DMS53 (cell line): ENCODE measurements around the gene SHROOM1.

ENCODE experiments used
- DNase-seq: peaks from one replicate; lab custom pipeline; 2025; lab: John Stamatoyannopoulos, UW

SHROOM1 gene

DNA sequence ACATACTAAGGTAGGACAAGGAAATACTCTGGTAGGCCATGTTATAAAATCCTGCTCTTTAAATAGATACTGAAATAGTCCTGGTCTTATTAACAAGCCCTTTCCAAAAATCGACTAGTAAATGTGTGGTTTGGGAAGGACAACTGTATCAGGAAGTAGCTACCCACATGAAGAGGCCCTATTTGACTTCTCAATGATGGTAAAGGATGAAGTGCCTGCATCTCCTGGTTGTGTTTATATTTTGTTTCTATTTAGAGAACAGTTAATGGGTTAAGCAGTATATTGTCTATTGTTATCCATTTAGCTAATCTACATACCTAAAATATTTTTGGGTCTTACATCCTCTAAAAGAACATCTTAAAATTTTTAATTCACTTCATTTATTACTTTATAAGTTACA, 23.3 kb upstream of the SHROOM1 start:
- peak; percentile 47 for DNase-seq

DNA sequence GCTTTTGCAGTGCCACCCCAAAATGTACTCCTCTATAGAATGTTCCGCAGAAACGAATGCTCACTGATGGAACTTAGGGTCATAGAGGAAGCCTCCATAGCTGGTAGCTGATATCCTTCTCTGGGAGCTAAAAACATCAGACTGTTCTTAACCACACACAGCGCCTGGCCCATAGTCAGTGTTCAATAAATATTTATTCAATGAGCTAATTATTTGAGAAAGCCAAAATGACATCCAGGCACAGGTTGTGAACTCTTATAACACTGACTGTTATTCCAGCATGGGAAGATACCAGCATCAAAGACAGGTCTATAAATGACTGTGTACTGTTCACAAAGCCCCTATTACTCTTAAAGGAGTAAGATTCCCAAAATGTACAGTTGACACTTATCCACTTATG, 22.9 kb upstream of the SHROOM1 start:
- DNase-seq = peak; percentile 63

DNA sequence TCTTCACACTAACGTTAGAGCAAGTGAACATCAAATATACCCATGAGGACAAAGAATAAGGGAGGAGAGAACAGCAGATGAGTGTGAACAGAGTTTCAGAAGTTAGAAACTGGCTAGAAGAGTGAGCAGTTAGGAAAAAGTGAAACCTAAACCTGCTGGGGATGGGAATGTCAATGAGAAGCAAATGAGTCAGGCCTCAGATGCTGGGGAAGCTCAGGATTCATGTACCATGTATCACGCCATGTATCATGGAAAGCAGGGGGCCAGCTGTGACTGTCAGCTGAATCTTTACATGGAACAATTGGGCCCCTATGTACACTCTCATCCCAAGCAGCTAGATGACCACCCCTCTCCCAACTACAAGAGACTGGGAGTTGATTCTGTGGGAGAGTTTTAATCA, 19.6 kb upstream of the SHROOM1 start:
- no peak for DNase-seq

DNA sequence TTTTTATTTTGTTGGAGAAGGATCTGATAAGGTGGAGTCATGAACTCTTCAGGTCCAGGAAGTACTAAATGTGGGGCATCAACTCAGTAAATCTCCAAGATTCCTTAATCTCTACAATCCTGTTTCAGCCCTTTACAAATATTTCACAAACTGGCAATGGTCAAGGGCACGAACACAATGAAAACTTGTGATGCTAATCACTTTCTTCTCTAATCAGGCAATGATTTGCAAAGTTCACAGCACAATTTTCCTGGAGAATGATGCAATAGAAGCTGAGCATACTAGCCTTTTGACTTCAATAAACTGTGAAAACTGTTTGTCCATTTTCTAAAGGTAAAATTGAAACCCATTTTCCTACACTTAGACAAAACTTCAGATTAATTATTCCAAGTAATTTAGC, 18.9 kb upstream of the SHROOM1 start:
- no peak for DNase-seq

DNA sequence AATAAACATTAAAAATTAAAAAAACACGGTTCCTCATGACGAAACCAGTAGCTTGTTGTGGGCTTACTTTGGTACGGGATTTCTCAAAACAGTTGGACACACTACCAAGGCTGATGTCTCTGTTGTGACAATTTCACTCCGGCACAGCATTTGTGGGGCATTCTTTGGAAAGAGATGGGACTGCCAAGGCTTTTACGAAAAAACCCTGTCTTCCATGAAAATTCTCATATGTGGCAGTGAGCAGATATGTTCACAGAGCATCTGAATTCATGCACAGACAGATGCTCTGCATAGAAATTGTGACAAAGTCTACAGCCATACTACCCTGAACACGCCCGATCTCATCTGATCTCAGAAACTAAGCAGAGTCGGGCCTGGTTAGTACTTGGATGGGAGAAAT, 17.8 kb upstream of the SHROOM1 start:
- no peak for DNase-seq

DNA sequence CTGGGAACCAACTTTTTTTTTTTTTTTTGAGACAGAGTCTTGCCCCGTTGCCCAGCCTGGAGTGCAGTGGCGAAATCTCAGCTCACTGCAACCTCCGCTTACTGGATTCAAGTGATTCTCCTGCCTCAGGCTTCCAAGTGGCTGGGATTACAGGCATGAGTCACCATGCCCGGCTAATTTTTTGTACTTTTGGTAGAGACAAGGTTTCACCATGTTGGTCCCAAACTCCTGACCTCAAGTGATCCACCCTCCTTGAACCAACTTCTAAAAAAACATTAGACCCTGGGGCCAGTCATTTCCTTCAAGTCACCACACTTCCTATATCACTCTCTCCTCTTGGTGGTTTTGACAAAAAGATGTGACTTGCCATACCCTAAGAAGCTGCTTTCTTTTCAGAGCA, 10.9 kb upstream of the SHROOM1 start:
- no peak for DNase-seq

DNA sequence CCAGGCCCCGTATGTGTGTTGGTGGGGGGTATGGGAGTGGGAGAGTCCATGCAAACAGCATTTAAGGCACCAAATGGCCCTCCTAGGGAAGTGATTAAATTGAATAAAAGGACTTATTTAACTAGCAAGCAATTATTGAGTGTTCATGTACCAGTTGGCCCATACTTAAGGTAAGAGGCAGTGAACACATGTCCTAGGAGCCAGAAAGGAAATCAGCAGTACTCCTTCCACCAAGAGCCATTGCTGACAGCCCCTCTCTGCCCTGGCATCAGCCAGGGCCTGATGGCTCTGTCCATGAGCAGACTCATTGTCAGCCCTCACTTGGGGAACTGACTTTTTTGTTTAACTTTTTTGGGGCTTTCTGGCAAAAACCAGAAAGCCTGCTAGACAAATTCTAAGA, 10.4 kb upstream of the SHROOM1 start:
- DNase-seq = no peak

DNA sequence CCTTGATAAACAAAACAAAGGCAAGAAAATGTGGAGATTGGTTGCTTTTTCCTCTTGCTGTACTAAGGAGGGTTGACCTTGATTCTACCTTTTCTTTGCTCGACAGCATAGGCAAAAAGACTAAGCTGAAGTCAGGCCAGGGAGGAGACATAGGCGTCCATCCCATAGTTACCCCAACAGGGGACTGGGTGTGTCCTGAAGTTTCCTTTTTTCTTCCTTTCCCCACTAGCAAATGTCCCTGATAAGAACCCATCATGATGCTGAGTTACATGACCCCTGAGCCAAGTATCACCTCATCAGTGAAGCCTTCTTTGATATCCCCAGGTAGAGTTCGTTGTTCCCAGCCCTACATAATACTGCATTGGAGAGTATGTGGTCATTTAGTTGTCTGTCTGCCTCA, 9.9 kb upstream of the SHROOM1 start:
- no peak for DNase-seq

DNA sequence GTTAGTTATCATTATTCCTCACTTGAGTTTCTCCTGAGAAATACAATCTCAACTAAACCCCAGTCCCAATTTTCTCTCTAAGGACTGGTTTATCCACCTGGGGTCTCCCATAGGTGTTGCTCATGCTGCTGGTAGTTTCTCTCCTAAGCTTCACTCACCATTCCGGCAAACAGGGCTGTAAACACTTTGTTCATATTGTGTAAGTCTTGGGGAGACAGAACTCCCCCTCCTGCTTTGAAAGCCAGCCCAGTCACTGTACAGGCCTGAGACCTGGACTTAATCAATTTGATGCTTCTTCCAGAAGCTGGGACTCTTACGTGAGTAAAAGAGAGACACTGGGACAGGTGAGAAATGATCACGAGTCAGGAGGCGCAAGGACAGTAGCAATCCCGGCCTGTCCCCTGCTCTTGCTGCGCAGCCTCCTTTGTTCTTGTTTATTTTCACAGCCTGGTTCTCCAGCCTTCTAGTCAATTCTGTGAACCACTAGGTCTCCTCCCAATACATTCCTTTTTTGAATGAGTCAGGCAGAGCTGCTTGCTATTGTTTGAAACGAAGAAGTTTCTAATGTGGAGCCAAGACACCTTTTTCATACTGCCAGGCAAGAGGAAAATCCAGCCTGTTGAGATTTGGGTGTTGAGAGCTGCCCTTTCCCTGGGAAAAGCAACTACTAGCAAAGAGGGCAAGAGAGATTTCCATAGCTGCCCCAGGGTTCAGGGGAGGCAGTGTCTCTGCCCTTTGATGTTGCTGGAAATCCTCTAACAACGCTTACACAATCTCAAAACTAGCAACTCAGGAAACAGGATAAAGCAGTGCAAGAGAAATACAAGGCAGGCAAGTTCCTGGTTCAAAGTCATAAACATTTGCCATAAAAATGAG, 9.2 kb upstream of the SHROOM1 start:
- DNase-seq = no peak

DNA sequence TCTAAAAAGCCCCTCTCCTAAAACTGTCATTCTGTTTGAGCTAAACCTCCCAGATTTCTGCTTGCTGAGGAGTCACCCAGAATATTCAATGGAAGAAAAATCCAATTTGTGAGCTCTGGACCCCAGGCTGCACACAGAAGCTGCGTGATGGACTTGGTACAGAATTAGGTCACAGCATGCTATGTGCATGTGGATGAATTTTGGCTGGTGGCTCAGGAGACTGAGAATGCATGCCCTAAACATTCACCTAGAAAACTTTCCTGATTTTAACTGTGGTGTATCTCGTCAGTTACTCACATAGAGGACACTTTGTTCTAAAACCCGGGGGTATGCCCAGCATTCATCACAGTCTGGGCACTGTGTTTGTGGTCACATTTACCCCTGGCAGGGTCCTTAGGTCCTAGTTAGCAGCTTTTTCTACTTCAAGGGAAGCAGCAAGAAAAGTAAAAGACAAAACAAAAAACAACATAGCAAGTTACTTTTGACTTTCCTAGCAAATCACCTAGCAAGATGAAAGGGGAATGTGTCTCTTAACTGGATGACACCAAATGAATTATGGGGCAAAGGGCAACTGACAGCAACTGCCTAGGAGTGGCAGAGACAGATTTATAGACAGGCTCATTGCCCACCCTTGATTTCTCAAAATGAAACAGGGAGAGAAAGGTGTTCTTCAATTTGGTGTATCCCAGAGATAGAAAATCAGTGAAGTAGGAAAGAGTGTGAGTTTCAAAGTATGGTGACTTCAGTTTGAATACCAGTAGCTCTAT, 8.3 kb upstream of the SHROOM1 start:
- DNase-seq = no peak

DNA sequence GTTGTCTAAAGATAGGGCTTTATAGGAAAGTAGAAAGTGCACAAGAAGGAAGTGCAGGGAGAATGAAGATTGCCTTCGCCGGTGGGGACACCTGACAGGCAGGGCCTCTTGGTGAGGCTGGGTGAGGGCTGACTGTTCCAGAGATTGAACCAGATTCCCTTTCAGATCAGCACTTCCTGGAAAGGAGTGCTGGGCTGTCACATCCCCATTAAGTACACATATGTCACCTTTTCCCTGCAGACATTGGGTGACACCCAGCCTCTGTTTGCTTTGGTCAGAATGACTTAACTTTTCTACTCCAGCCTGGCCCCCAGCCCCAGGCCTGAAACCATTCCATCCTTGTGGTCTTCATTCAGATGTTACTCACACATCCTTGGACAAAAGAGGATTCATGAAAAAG, 7.4 kb upstream of the SHROOM1 start:
- peak; percentile 73 for DNase-seq

DNA sequence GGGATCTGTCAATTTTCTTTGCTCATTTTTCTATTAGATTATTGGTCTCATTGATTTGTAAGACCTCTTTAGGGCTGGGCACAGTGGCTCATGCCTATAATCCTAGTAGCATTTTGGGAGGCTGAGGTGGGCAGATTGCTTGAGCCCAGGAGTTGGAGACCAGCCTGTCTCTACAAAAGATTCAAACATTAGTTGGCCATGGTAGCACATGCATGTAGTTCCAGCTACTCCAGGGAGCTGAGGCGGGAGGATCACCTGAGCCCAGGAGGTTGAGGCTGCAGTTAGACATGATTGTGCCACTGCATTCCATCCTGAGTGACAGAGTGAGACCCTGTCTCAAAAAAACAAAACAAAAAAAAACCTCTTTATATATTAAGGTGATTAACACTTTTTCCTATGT, 6.4 kb upstream of the SHROOM1 start:
- DNase-seq = no peak

DNA sequence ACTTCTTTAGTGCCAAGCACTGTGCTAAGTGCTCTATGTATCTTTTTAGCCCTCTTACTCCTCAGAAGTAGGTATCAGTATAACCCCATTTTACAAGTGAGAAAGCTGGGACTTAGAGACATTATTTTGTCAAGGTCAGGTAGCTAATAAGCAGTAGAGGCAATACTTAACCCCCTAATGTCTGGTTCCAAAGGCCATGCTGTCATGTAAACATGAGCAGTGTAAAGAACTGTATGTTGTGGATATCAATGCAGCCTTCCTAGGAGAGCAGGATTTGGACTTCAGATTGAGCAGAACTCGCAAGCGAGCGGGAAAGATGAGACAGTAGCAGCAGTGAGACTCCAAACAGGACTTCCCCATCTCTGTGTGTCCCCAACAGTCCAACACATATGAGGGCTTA, 3.6 kb upstream of the SHROOM1 start:
- no peak for DNase-seq

DNA sequence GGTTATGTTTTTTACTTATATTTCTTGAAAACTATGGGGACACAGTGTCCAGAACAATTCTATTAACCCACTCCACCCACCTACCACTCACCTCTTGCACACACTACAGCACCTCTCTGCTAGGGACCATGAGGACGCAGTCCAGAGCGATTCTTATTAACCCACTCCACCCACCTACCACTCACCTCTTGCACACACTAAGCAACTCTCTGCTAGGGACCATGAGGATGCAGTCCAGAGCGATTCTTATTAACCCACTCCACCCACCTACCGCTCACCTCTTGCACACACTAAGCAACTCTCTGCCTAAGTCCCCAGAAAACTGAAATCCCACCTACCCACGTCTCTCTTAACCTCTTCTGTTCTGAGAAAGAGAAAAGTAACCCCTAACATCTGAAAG, 2.2 kb upstream of the SHROOM1 start:
- no peak for DNase-seq

DNA sequence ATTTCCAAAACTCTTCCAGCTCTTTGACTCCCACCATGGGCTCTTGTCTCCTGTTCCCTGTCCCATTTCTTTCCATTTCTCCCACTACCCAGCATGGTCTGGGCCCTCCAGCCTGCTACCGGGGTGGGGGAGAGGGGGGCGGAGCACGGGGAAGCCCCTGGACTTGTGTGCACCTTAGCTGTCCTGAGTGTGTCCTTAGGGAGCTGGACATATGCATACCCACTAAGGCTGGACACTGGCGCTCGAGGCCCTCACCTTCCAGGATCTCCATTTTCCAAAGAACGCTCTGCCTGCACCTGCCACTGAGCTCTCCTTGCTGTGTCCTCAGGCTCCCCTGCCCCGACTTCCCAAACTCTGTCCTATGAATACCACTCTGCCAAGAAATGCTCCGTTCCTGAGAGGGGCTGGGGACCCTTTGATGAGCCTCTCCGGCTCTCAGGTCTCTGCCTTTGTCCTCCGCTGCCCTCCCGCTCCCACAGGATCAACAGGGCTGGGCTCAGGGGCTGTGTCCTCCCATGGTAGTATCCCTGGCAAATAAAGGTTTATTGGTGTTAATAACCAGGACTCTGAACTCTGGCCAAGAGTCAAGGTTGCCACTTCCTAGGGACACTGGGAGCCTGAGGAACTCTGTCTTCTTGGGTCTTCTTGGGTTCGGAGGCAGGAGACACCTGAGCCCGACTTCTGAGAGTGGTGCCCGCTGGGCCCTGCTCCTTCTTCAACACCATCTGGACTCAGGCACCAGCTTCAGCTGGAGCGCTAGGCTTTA, 831 bp upstream of the SHROOM1 start:
- DNase-seq = no peak

DNA sequence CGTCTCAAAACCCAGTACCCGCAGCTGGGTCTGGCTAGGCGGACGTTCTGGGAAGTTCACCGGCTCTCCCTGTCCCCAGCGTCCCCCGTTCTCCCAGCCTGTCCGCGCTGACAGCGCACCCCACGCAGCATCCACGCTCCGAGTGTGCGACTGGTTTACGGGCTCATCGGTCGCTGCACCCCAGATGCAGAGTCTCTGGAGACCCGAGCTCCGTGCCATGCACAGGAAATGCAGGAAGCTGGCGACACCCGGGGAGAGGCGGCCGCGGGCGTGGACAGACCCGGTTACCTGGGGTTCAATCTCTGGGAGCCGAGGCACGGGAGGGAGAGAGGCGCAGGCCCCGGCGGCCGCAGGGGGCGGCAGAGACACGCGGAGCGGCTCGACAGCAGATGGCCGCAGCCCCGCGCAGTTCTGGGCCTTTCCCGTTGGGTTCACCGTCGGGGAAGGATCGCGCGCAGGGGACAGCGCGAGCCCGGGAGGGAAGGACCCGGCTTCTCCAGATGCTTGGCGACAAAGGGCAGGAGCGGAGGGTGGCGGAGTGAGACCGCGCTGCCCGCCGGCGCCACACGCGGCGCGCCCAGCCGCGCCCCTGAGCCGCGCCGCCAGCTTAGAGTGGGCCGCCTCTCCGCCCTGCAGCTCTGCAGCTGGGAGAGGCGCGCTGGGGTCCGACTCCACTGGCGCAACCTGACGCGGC, 558 bp downstream of the SHROOM1 start:
- DNase-seq = peak; percentile 91

DNA sequence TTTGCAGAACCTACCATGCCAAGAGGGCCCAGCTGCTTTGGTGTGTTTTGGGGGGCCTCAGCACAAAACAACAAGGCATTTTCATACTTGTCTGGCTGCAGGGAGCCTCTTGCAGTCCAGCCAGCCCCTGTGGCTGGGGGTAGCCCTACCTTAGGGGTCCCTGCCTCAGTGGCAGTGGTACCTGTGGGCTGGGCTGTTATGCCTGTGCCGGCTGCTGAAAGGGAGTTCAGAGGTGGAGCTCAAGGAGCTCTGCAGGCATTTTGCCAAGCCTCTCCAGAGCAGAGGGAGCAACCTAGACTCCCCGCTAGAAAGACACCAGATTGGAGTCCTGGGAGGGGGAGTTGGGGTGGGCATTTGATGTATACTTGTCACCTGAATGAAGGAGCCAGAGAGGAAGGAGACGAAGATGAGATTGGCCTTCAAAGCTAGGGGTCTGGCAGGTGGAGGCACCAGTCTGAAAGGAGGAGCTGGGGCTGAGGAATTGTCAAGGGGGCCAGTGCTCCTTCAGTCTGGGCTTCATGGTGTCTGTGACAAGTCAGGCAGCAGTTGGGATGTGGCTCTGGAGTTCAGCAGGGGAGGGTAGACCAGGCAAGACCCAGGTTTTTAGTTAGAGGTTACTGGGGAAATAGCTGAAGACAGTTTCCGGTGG, 1.5 kb downstream of the SHROOM1 start:
- DNase-seq = no peak

DNA sequence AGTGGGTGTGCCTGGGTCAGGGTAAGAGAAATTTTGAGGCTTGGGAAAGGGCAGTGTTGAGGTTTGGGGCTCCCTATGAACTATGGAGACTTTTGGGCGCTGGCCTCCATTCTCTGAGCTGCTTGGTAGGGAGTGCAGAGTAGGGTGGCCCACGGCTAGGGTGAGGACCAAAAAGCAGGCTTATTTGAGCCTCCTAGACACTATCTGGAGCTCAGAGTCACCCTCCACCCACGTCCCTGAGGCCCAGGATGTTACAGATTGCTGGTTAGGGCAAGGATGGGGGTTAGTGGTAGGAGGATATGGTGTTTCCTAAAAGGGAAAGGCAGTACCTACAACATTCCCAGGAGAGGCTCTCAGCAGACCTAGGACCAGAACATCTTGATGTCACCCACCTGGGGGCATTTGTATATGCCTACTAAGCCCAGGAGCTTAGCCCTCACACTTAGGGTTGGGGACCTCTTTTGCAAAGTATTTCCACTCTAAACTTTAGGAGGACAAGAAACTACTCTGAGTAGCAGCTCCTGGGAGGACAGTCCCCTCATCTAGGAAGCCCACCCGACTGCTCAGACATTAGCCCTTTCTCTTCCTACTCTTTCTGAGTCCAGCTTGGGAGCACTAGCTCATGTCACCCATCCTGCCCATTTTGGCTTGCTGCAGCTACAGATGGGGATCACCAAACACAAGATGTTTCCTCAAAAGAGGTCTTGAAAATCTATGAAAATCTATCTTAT, 2.3 kb downstream of the SHROOM1 start:
- no peak for DNase-seq

DNA sequence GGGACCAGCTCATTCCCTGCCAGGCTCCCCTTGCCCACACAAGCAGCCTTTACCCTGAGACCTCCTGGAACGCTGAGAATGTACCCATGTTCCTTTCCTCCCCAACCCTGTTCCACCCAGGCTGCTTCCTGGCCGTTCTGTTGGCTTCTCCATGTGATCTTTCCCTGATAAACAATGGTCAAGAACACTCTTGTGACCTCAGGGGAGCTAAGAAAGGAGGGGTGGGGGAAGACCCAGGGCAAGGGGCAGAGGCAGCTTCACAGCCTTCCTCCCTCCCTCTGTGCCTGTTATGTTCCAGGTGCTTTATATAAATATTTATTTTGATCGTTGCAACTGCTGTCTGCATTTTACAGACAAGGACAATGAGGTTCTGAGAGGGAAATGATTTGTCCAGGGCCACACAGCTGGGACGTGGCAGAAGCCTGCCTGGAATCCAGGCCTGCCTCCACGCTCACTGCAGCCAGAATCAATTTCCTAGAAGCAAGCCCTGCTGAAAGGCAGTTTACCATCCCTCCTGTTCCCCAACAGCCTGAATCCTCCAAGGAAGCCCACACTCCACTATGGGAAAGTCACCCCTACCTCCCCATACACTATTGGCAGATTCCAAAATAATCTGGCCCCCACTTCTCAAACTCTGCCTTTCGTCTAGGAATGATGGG, 3.9 kb downstream of the SHROOM1 start:
- DNase-seq = no peak

DNA sequence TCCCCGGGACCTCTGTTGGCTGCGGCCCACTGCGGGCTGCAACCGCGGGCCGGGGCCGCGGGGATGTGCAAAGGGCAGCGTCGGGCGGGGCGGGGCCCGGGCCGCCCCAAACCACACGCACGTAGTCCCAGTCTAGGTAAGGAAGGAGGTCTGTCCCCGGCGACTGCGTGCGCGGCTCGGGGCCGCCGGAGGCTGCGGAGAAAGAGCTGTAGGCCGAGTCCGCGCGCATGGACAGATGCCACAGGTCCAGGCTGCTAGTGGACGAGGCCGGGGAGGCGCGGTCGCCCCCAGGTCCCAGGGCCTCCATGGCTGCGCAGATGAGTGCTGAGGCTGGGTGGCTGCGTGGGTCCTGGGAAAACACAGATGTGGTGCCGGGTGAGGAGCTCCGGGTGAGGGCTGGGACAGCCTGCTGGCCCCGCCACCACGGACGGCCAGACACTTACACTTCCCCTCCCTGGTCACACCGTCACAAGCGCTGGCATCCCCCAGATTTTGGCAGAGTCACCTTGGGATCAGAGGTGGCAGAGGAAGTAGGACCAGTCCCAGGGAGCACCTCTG, 4.5 kb downstream of the SHROOM1 start:
- DNase-seq = no peak
